A673 (cell line): ENCODE measurements around the gene POU3F1.

ENCODE experiments used
- EZH2 ChIP-seq: fragments of 200-600 bp; sonication (generic); IDR thresholded peaks from 2 replicates; pipeline ENCODE4 v1.6.1; 2017; ENCODE audit warnings: borderline replicate concordance, low read depth, mild to moderate bottlenecking, mixed read lengths, antibody characterized with exemption, low read length; ENCODE audit not compliant: poor library complexity, severe bottlenecking
- TF ChIP-seq, protein P1 (sequence below): fragments of 300-800, 200-600 bp; sonication (generic); conservative IDR thresholded peaks from 2 replicates; pipeline ENCODE4 v1.5.1; 2017; ENCODE audit warnings: low read depth, mild to moderate bottlenecking, antibody characterized with exemption, low read length, moderate library complexity, mixed read lengths

DNA sequence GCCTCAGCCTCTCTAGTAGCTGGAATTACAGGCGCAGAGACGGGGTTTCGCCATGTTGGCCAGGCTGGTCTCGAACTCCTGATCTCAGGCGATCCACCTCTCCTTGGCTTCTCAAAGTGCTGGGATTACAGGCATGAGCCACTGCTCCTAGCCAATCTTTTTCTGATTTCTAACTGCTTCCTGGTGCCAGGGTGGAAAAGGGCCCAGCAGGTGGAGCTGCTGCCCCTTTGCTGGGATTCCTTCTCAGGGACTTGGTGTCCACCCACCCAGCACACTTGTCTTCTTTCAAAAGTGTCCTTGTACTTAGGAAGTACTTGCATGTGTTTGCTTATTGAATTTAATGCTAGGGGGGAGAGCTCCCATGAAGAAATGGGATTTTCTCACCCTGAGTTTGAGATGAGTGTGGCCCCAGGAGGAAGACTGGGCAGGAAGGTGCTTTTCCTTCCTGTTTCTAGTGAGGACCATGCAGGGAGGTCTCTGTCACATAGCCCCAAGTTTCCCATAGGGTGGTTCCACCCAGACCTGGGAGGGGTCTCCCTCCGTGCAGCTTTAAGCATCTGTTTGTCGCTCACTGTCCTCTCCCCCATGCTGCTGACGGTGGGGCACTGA lies 19.9 kb downstream of the POU3F1 start:
- no peak for TF ChIP-seq EZH2
- TF ChIP-seq, protein P1, sequence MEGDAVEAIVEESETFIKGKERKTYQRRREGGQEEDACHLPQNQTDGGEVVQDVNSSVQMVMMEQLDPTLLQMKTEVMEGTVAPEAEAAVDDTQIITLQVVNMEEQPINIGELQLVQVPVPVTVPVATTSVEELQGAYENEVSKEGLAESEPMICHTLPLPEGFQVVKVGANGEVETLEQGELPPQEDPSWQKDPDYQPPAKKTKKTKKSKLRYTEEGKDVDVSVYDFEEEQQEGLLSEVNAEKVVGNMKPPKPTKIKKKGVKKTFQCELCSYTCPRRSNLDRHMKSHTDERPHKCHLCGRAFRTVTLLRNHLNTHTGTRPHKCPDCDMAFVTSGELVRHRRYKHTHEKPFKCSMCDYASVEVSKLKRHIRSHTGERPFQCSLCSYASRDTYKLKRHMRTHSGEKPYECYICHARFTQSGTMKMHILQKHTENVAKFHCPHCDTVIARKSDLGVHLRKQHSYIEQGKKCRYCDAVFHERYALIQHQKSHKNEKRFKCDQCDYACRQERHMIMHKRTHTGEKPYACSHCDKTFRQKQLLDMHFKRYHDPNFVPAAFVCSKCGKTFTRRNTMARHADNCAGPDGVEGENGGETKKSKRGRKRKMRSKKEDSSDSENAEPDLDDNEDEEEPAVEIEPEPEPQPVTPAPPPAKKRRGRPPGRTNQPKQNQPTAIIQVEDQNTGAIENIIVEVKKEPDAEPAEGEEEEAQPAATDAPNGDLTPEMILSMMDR: peak; percentile 90
